ENCODE results near the gene NUP98.

NUP98 gene

GRCh38 chr11:3674189-3674588 is 123.2 kb downstream of the NUP98 start:
- no peak overlapping the region for H3K4me3 ChIP-seq (ENCODE audit: insufficient read depth, low read depth, low read length)
- H3K4me1 ChIP-seq (ENCODE audit: control insufficient read depth, insufficient read depth, low read length): no peaks in the 10 kb centered on the region
- H3K27me3 ChIP-seq (ENCODE audit: control insufficient read depth, insufficient read depth, low read length, poor library complexity, severe bottlenecking): no peaks in the 10 kb centered on the region
- 100% methylated on average over 1 of the region's 1 CpG for WGBS, 2 experiments
- H3K36me3 ChIP-seq (ENCODE audit: control insufficient read depth, insufficient read depth, low read length): peaks cover 45% of the 10 kb centered on the region
- no peak overlapping the region for H3K27ac ChIP-seq (ENCODE audit: insufficient read depth, low read depth, low read length, poor library complexity, severe bottlenecking)
- H3K9me3 ChIP-seq (ENCODE audit: control insufficient read depth, low read length): no peaks in the 10 kb centered on the region

- 76 to 81% methylated on average over 9 of the region's 9 CpGs for WGBS, 2 experiments
- Histone ChIP-seq H3K9me3 (ENCODE audit: control insufficient read depth, low read length) (no peaks in the 10 kb centered on the region), H3K27ac (ENCODE audit: insufficient read depth, low read depth, low read length, poor library complexity, severe bottlenecking) (no peak within 1 kb of the TSS), H3K4me1 (ENCODE audit: control insufficient read depth, insufficient read depth, low read length) (no peaks in the 10 kb centered on the region), H3K27me3 (ENCODE audit: control insufficient read depth, insufficient read depth, low read length, poor library complexity, severe bottlenecking) (no peaks in the 10 kb centered on the region), H3K4me3 (ENCODE audit: insufficient read depth, low read depth, low read length) (no peak within 1 kb of the TSS), H3K36me3 (ENCODE audit: control insufficient read depth, insufficient read depth, low read length) (peaks cover 32% of the 10 kb centered on the region)
Measured at GRCh38 chr11:3671334-3672254, 125.8 kb downstream of the NUP98 start, which contains the start of gene CHRNA10. CHRNA10 (minus strand) TSS chr11:3671384; CDS start chr11:3671312, 72 bp downstream.

- Histone ChIP-seq H3K9me3 (ENCODE audit: control insufficient read depth, low read length) (no peaks in the 10 kb centered on the region), H3K27ac (ENCODE audit: insufficient read depth, low read depth, low read length, poor library complexity, severe bottlenecking) (no peak overlapping the region), H3K4me3 (ENCODE audit: insufficient read depth, low read depth, low read length) (no peak overlapping the region), H3K27me3 (ENCODE audit: control insufficient read depth, insufficient read depth, low read length, poor library complexity, severe bottlenecking) (no peaks in the 10 kb centered on the region), H3K4me1 (ENCODE audit: control insufficient read depth, insufficient read depth, low read length) (no peaks in the 10 kb centered on the region), H3K36me3 (ENCODE audit: control insufficient read depth, insufficient read depth, low read length) (peaks cover 16% of the 10 kb centered on the region)
- 95% methylated on average over 5 of the region's 5 CpGs for WGBS, 2 experiments
Measured at GRCh38 chr11:3669742-3670183, 127.6 kb downstream of the NUP98 start.

GRCh38 chr11:3669128-3669527 is 128.2 kb downstream of the NUP98 start:
- no peaks in the 10 kb centered on the region for H3K27me3 ChIP-seq (ENCODE audit: control insufficient read depth, insufficient read depth, low read length, poor library complexity, severe bottlenecking)
- peaks cover 12% of the 10 kb centered on the region for H3K36me3 ChIP-seq (ENCODE audit: control insufficient read depth, insufficient read depth, low read length)
- H3K4me3 ChIP-seq (ENCODE audit: insufficient read depth, low read depth, low read length): no peak overlapping the region
- H3K9me3 ChIP-seq (ENCODE audit: control insufficient read depth, low read length): no peaks in the 10 kb centered on the region
- no peak overlapping the region for H3K27ac ChIP-seq (ENCODE audit: insufficient read depth, low read depth, low read length, poor library complexity, severe bottlenecking)
- 94 to 98% methylated on average over 7 of the region's 7 CpGs for WGBS, 2 experiments
- no peaks in the 10 kb centered on the region for H3K4me1 ChIP-seq (ENCODE audit: control insufficient read depth, insufficient read depth, low read length)

GRCh38 chr11:3667149-3668035 is 130.0 kb downstream of the NUP98 start:
- Histone ChIP-seq H3K27ac (ENCODE audit: insufficient read depth, low read depth, low read length, poor library complexity, severe bottlenecking) (no peak overlapping the region), H3K4me3 (ENCODE audit: insufficient read depth, low read depth, low read length) (no peak overlapping the region), H3K27me3 (ENCODE audit: control insufficient read depth, insufficient read depth, low read length, poor library complexity, severe bottlenecking) (no peaks in the 10 kb centered on the region), H3K36me3 (ENCODE audit: control insufficient read depth, insufficient read depth, low read length) (peaks cover 6% of the 10 kb centered on the region), H3K4me1 (ENCODE audit: control insufficient read depth, insufficient read depth, low read length) (no peaks in the 10 kb centered on the region), H3K9me3 (ENCODE audit: control insufficient read depth, low read length) (no peaks in the 10 kb centered on the region)
- 97% methylated on average over 89 of the region's 89 CpGs for WGBS, 2 experiments

- Histone ChIP-seq H3K36me3 (ENCODE audit: control insufficient read depth, insufficient read depth, low read length) (peaks cover 6% of the 10 kb centered on the region), H3K9me3 (ENCODE audit: control insufficient read depth, low read length) (no peaks in the 10 kb centered on the region), H3K27ac (ENCODE audit: insufficient read depth, low read depth, low read length, poor library complexity, severe bottlenecking) (no peak overlapping the region), H3K4me3 (ENCODE audit: insufficient read depth, low read depth, low read length) (no peak overlapping the region), H3K4me1 (ENCODE audit: control insufficient read depth, insufficient read depth, low read length) (no peaks in the 10 kb centered on the region), H3K27me3 (ENCODE audit: control insufficient read depth, insufficient read depth, low read length, poor library complexity, severe bottlenecking) (no peaks in the 10 kb centered on the region)
- WGBS, 2 experiments: 94 to 96% methylated on average over 17 of the region's 17 CpGs
Measured at GRCh38 chr11:3666023-3666530, 131.3 kb downstream of the NUP98 start.

GRCh38 chr11:3665336-3666022 is 131.9 kb downstream of the NUP98 start:
- Histone ChIP-seq H3K4me3 (ENCODE audit: insufficient read depth, low read depth, low read length) (no peak overlapping the region), H3K27me3 (ENCODE audit: control insufficient read depth, insufficient read depth, low read length, poor library complexity, severe bottlenecking) (no peaks in the 10 kb centered on the region), H3K27ac (ENCODE audit: insufficient read depth, low read depth, low read length, poor library complexity, severe bottlenecking) (no peak overlapping the region), H3K36me3 (ENCODE audit: control insufficient read depth, insufficient read depth, low read length) (peaks cover 6% of the 10 kb centered on the region), H3K9me3 (ENCODE audit: control insufficient read depth, low read length) (no peaks in the 10 kb centered on the region), H3K4me1 (ENCODE audit: control insufficient read depth, insufficient read depth, low read length) (no peaks in the 10 kb centered on the region)
- WGBS, 2 experiments: 92 to 95% methylated on average over 6 of the region's 6 CpGs

- Histone ChIP-seq H3K4me3 (ENCODE audit: insufficient read depth, low read depth, low read length) (no peak overlapping the region), H3K27ac (ENCODE audit: insufficient read depth, low read depth, low read length, poor library complexity, severe bottlenecking) (no peak overlapping the region), H3K27me3 (ENCODE audit: control insufficient read depth, insufficient read depth, low read length, poor library complexity, severe bottlenecking) (no peaks in the 10 kb centered on the region), H3K36me3 (ENCODE audit: control insufficient read depth, insufficient read depth, low read length) (peaks cover 1% of the 10 kb centered on the region), H3K4me1 (ENCODE audit: control insufficient read depth, insufficient read depth, low read length) (no peaks in the 10 kb centered on the region), H3K9me3 (ENCODE audit: control insufficient read depth, low read length) (no peaks in the 10 kb centered on the region)
- 92 to 93% methylated on average over 10 of the region's 10 CpGs for WGBS, 2 experiments
Measured at GRCh38 chr11:3664032-3664630, 133.2 kb downstream of the NUP98 start.

- no peaks in the 10 kb centered on the region for H3K4me1 ChIP-seq (ENCODE audit: control insufficient read depth, insufficient read depth, low read length)
- no peak overlapping the region for H3K27ac ChIP-seq (ENCODE audit: insufficient read depth, low read depth, low read length, poor library complexity, severe bottlenecking)
- H3K9me3 ChIP-seq (ENCODE audit: control insufficient read depth, low read length): no peaks in the 10 kb centered on the region
Measured at GRCh38 chr11:3662856-3663255, 134.5 kb downstream of the NUP98 start.

More at GRCh38 chr11:3662856-3663255, 134.5 kb downstream of the NUP98 start:
- H3K4me3 ChIP-seq (ENCODE audit: insufficient read depth, low read depth, low read length): no peak overlapping the region
- H3K27me3 ChIP-seq (ENCODE audit: control insufficient read depth, insufficient read depth, low read length, poor library complexity, severe bottlenecking): no peaks in the 10 kb centered on the region
- no peaks in the 10 kb centered on the region for H3K36me3 ChIP-seq (ENCODE audit: control insufficient read depth, insufficient read depth, low read length)
